Upper lobe of left lung (tissue), 6 donors: ENCODE measurements around the gene PIAS4. TPM values are rescaled to one million over a fixed set of nuclear protein-coding genes. Genes with fewer than 3 reads are reported as not detected.

Experiments used
- ATAC-seq, 2 donors: fragments of 200-7000 bp; cut with Tn5 transposase; one replicate each; pipeline ENCODE4 v1.9.1; 2022; ENCODE audit warnings: mild to moderate bottlenecking in 2 of 2, moderate library complexity in 2 of 2; ENCODE audit not compliant: low FRiP score in 2 of 2
- DNase-seq, 2 donors: peaks; one replicate each; pipeline ENCODE4 v3.0.0-alpha.2; 2019 to 2020
- H3K27ac ChIP-seq, 4 donors: fragments of 200-600 bp; sonication (generic); one replicate each; pipeline ENCODE4 v1.5.1; 2016 to 2019
- H3K27me3 ChIP-seq, 4 donors: fragments of 200-600 bp; sonication (generic); one replicate each; pipeline ENCODE4 v1.5.1; 2017 to 2019
- H3K36me3 ChIP-seq, 4 donors: fragments of 200-600 bp; sonication (generic); one replicate each; pipeline ENCODE4 v1.5.1; 2016 to 2019
- H3K4me1 ChIP-seq, 4 donors: fragments of 200-600 bp; sonication (generic); one replicate each; pipeline ENCODE4 v1.5.1; 2018 to 2019
- H3K4me3 ChIP-seq, 4 donors: fragments of 200-600 bp; sonication (generic); one replicate each; pipeline ENCODE4 v1.5.1; 2017 to 2019; ENCODE audit warnings: mild to moderate bottlenecking in 2 of 4, moderate library complexity in 1 of 4
- H3K9me3 ChIP-seq, 4 donors: fragments of 200-600 bp; sonication (generic); one replicate each; pipeline ENCODE4 v1.5.1; 2018 to 2019
- EP300 ChIP-seq, 4 donors: sonication (generic); formaldehyde crosslinking; IDR thresholded peaks; one replicate each; pipeline ENCODE4 v1.5.1; 2017; ENCODE audit warnings: antibody characterized with exemption in 4 of 4, control low read depth in 2 of 4
- POLR2A ChIP-seq, 4 donors: fragments of 450-650 bp; IDR thresholded peaks; one replicate each; pipeline ENCODE4 v1.5.1; 2016 to 2017; ENCODE audit warnings: antibody characterized with exemption in 4 of 4, mild to moderate bottlenecking in 2 of 4
- POLR2AphosphoS5 ChIP-seq, 2 donors: sonication (generic); formaldehyde crosslinking; IDR thresholded peaks; one replicate each; pipeline ENCODE4 v1.5.1; 2017; ENCODE audit warnings: antibody characterized with exemption in 2 of 2
- WGBS, 2 donors: methylation state at CpG; one replicate each; pipeline ENCODE4 v1.1.5; 2017 to 2018; 5-methylcytosine and 5-hydroxymethylcytosine counted together
- total RNA-seq, 6 donors: library from RNA; depleted of rRNA in 4 of 6; stranded (reverse); fragments of >200 nt in 4 of 6; gene quantifications; one replicate each; pipeline versions ENCODE4 v1.1.0 to v1.2.1, GENCODE V29; 2016 to 2021
- TF ChIP-seq, protein P1 (sequence below), 6 experiments: fragments of 450-650 bp in 4 of 6; fragments of 200-600 bp in 2 of 6; sonication (generic) in 2 of 6; IDR thresholded peaks; one replicate each; pipeline ENCODE4 v1.5.1; 2016 to 2019; ENCODE audit warnings: antibody characterized with exemption in 6 of 6
- donor health status: DM: no; HTN: no; CAD: no; lungs with moderate emphysema.
- donor health status: DM: no; HTN: yes; CAD: no; lungs with severe emphysema.

PIAS4 gene
- total RNA-seq, 6 donors from 2014 or later, result 13.7 to 53.4 (median 21.9) TPM

DNA sequence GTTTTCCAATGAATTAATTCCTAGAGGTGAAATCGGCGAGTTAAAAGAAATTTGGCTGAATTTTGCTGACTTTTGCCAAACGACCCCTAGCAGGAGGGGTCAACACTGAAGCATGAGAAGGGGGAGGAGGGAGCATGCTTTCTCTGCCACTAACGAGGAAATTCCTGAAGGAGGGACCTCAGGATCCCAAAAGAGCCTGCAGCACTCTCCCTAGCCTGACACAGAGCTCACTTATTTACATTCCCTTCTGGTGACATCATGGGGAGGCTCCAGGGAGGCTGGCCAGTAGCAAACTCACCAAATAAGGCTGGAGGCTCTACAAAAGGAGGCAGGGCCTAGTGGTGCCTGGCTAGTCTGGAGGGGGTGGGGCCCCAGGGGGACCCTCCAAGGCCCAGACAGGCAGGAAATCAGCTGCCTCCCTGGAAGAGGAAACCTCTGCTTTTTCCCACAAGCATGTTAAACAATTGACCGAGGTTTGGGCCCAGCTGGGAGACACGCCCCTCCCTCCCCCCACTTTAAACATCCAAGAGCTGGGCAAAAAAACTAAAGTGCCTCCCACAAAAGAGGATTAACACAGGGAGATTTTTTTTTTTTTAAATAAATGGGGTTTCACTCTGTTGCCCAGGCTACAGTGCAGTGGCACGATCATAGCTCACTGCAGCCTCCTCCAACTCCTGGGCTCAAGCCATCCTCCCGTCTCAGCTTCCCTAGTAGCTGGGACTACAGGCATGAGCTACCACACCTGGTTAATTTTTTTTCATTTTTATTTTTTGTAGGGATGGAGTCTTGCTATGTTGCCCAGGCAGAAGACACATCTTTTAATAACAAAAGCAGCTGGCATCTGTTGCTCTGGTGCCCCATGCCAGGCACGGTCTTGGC is 38.7 kb upstream of the PIAS4 start:
- DNase-seq, result peak in 1 of 2 donors; percentile 93
- peaks cover 3 to 55% (median 44%) of the 10 kb centered on the region in 4 donors for H3K36me3 ChIP-seq
- 22 to 32% methylated on average over 9 of the region's 9 CpGs for WGBS, 2 donors

DNA sequence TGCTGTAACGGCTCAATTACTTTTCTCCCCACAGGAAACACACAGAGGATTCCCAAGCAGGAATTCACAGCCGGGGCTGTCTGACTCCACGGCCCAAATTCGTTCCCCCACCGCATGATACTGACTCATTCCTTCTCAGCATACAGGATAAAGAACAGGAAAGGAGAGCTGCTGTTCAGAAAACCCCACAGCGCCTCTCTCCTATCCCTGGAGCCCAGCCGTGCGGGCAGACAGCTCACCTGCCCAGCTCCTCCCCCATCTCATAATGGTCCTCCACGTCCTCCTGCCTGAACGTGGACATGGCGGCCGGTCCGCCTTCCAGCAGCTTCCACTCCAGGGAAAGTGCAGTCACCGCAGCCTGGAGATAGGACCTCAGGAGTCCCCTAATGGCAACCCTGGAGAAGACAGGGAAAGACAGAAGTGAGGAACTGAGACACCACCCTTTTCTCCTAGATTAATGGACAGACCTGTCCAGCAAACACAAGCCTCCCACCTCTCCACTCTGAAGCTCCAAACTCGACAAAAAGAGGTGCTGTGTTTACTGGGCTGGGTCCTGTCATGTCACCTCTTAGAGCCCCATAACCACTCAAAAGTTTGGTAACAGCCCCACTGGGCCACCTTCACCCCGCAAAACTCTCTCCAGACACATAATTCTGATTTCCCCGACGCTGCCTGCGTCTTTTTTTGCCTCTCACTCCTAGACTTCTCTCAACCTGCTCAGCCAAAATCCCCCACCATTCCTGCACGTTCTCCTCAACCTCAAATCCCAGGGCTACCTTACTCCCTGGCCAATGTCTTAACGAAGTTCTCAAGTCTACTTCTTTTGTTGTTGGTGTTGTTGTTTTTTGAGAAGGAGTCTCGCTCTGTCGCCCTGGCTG is 37.9 kb upstream of the PIAS4 start:
- Histone ChIP-seq H3K4me3 (peak overlapping the region; percentile 86 to 100 (median 94)), H3K27ac (peak overlapping the region; percentile 93 to 100 (median 96)), H3K36me3 (peaks cover 1 to 47% (median 35%) of the 10 kb centered on the region in 4 donors), H3K9me3 (no peaks in the 10 kb centered on the region), H3K27me3 (no peaks in the 10 kb centered on the region), H3K4me1 (peaks cover 37 to 61% (median 48%) of the 10 kb centered on the region in 4 donors)
- ATAC-seq (no peak), DNase-seq (peak in 1 of 2 donors; percentile 61)
- no peak for TF ChIP-seq POLR2A (IDR thresholded peaks at IDR 0.05)
- TF ChIP-seq, protein P1, sequence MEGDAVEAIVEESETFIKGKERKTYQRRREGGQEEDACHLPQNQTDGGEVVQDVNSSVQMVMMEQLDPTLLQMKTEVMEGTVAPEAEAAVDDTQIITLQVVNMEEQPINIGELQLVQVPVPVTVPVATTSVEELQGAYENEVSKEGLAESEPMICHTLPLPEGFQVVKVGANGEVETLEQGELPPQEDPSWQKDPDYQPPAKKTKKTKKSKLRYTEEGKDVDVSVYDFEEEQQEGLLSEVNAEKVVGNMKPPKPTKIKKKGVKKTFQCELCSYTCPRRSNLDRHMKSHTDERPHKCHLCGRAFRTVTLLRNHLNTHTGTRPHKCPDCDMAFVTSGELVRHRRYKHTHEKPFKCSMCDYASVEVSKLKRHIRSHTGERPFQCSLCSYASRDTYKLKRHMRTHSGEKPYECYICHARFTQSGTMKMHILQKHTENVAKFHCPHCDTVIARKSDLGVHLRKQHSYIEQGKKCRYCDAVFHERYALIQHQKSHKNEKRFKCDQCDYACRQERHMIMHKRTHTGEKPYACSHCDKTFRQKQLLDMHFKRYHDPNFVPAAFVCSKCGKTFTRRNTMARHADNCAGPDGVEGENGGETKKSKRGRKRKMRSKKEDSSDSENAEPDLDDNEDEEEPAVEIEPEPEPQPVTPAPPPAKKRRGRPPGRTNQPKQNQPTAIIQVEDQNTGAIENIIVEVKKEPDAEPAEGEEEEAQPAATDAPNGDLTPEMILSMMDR (IDR thresholded peaks at IDR 0.05), result peak in 1 of 6 experiments; percentile 9
- peak; percentile 23 to 31 for TF ChIP-seq POLR2AphosphoS5 (IDR thresholded peaks at IDR 0.05)
- no peak for TF ChIP-seq EP300 (IDR thresholded peaks at IDR 0.05)
- WGBS, 2 donors, result 28 to 31% methylated on average over 23 of the region's 23 CpGs

More for the DNA sequence above, 38.7 kb upstream of the PIAS4 start:
- no peaks in the 10 kb centered on the region for H3K27me3 ChIP-seq
- TF ChIP-seq EP300 (IDR thresholded peaks at IDR 0.05) (peak in 2 of 4 donors; percentile 24 to 77), POLR2AphosphoS5 (IDR thresholded peaks at IDR 0.05) (peak; percentile 53 to 66), POLR2A (IDR thresholded peaks at IDR 0.05) (no peak)
- H3K4me3 ChIP-seq, result peak overlapping the region in 2 of 4 donors; percentile 94 to 100
- peak; percentile 84 to 91 for ATAC-seq
- H3K4me1 ChIP-seq, result peaks cover 37 to 62% (median 48%) of the 10 kb centered on the region in 4 donors
- H3K9me3 ChIP-seq, result no peaks in the 10 kb centered on the region
- H3K27ac ChIP-seq, result peak overlapping the region; percentile 93 to 100 (median 96)

DNA sequence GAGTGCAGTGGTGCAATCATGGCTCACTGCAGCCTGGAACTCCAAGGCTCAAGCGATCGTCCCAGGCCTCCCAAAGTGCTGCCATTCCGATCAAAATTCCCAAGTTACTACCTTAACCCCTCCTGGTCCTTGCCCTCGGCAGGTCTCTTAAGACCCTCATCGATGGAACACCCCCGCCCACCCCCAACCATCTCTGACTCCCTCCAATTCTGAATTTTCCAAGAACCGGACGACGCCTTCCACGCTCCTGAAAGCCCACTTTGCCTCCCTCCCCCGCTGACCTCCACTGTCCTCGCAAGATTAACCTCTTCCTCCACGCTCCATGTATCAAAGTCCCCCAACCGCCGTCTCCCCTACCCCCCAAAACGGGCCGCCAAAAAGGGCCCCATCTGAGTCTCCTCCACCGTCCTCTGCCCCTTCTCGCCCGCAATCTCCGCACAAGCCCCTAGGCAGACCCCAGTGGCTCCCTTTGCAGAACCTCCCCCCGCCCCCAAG is 37.2 kb upstream of the PIAS4 start:
- Histone ChIP-seq H3K9me3 (no peaks in the 10 kb centered on the region), H3K36me3 (peaks cover 0 to 45% (median 33%) of the 10 kb centered on the region in 4 donors), H3K27me3 (no peaks in the 10 kb centered on the region), H3K4me3 (peak overlapping the region; percentile 86 to 100 (median 94)), H3K4me1 (peaks cover 37 to 54% (median 48%) of the 10 kb centered on the region in 4 donors), H3K27ac (peak overlapping the region; percentile 93 to 100 (median 96))
- no peak for ATAC-seq
- TF ChIP-seq, protein P1 (IDR thresholded peaks at IDR 0.05), result no peak
- no peak for TF ChIP-seq POLR2AphosphoS5 (IDR thresholded peaks at IDR 0.05)
- no peak for TF ChIP-seq POLR2A (IDR thresholded peaks at IDR 0.05)
- no peak for TF ChIP-seq EP300 (IDR thresholded peaks at IDR 0.05)
- 1 to 2% methylated on average over 21 of the region's 22 CpGs for WGBS, 2 donors
- DNase-seq, result no peak

DNA sequence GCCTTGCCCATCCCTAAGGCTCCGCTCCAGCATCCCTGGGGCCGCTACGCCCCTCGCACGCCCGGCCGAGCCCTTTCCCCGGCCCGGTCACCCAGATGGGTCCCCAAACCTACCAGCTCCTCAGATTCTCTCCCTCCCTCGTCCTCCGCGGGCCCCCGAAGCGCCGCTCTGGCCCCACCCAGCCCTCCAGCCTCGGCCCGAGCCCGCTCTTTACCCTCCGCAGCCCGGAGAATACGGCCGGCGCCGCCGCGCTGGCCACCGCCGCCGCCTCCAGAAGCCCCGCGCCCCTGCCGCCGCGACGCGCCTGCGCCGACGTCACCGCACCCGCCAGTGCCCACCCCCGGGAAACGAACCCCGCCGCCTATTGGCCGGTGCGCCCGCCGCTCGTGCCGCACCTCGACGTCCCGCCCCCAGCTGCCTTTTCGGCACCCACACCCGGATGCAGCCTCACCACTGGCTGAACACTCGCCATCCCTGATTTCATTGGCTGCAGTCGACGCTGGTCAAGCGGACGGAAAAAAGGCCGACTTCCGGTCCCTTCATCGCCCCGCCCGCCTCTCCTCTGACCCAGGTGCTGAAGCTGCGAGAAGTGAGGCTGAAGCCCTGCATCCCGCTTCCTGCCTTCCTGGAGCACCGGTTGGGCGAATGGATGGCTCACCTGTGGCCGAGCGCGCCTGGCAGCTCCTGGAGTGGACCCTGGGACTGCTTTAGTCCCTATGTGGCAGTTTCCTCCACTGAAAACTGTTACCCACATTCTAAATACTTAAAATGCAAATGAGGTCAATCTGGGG is 36.5 kb upstream of the PIAS4 start, which contains the start of gene DAPK3:
DAPK3 (minus strand) TSS at position 292 of the 791 bp plus-strand sequence. CDS start 1,364 bp downstream, outside the sequence.
- peak; percentile 77 to 83 for TF ChIP-seq POLR2AphosphoS5 (IDR thresholded peaks at IDR 0.05)
- TF ChIP-seq, protein P1 (IDR thresholded peaks at IDR 0.05), result peak in 4 of 6 experiments; percentile 42 to 65 (median 53)
- TF ChIP-seq POLR2A (IDR thresholded peaks at IDR 0.05), result peak in 3 of 4 donors; percentile 77 to 96 (median 94)
- no peak for TF ChIP-seq EP300 (IDR thresholded peaks at IDR 0.05)
- ATAC-seq (peak; percentile 95 to 96), DNase-seq (peak; percentile 98 to 99)
- Histone ChIP-seq H3K27me3 (no peaks in the 10 kb centered on the region), H3K9me3 (no peaks in the 10 kb centered on the region), H3K36me3 (peaks cover 4 to 45% (median 33%) of the 10 kb centered on the region in 4 donors), H3K4me1 (peaks cover 37 to 51% (median 46%) of the 10 kb centered on the region in 4 donors), H3K4me3 (peak within 1 kb of the TSS; percentile 86 to 100 (median 94)), H3K27ac (peak within 1 kb of the TSS; percentile 93 to 100 (median 96))
- WGBS, 2 donors, result 1 to 3% methylated on average over 8 to 61 of the region's 73 CpGs
